ENCODE results near the gene JAG2.

JAG2 gene

GRCh38 chr14:105144026-105144665, 24.4 kb downstream of the JAG2 start:
- Histone ChIP-seq H3K4me3 (ENCODE audit: low read length) (no peak overlapping the region), H3K9me3 (ENCODE audit: insufficient read depth, low read depth, low read length) (no peaks in the 10 kb centered on the region), H3K36me3 (ENCODE audit: insufficient read depth, low read depth, low read length) (no peaks in the 10 kb centered on the region), H3K27me3 (ENCODE audit: insufficient read depth, low read length) (no peaks in the 10 kb centered on the region), H3K27ac (ENCODE audit: low read length) (no peak overlapping the region), H3K4me1 (ENCODE audit: insufficient read depth, low read length) (no peaks in the 10 kb centered on the region), H3K9ac (ENCODE audit: low read depth, low read length) (no peak overlapping the region)

- Histone ChIP-seq H3K27me3 (ENCODE audit: insufficient read depth, low read length) (no peaks in the 10 kb centered on the region), H3K9ac (ENCODE audit: low read depth, low read length) (no peak overlapping the region), H3K27ac (ENCODE audit: low read length) (no peak overlapping the region), H3K9me3 (ENCODE audit: insufficient read depth, low read depth, low read length) (no peaks in the 10 kb centered on the region), H3K36me3 (ENCODE audit: insufficient read depth, low read depth, low read length) (no peaks in the 10 kb centered on the region), H3K4me1 (ENCODE audit: insufficient read depth, low read length) (no peaks in the 10 kb centered on the region), H3K4me3 (ENCODE audit: low read length) (no peak overlapping the region)
These were observed 25.0 kb downstream of the JAG2 start for GRCh38 chr14:105143451-105144025.

- H3K27ac ChIP-seq (ENCODE audit: low read length), result no peak overlapping the region
- no peak overlapping the region for H3K4me3 ChIP-seq (ENCODE audit: low read length)
These were observed 25.7 kb downstream of the JAG2 start for GRCh38 chr14:105142651-105143450.

GRCh38 chr14:105141486-105142281, 26.9 kb downstream of the JAG2 start:
- no peaks in the 10 kb centered on the region for H3K36me3 ChIP-seq (ENCODE audit: insufficient read depth, low read depth, low read length)
- no peaks in the 10 kb centered on the region for H3K27me3 ChIP-seq (ENCODE audit: insufficient read depth, low read length)
- H3K4me1 ChIP-seq (ENCODE audit: insufficient read depth, low read length), result no peaks in the 10 kb centered on the region
- H3K27ac ChIP-seq (ENCODE audit: low read length), result no peak overlapping the region
- H3K9ac ChIP-seq (ENCODE audit: low read depth, low read length), result no peak overlapping the region
- no peaks in the 10 kb centered on the region for H3K9me3 ChIP-seq (ENCODE audit: insufficient read depth, low read depth, low read length)
- no peak overlapping the region for H3K4me3 ChIP-seq (ENCODE audit: low read length)

More at GRCh38 chr14:105142651-105143450, 25.7 kb downstream of the JAG2 start:
- Histone ChIP-seq H3K36me3 (ENCODE audit: insufficient read depth, low read depth, low read length) (no peaks in the 10 kb centered on the region), H3K4me1 (ENCODE audit: insufficient read depth, low read length) (no peaks in the 10 kb centered on the region), H3K9ac (ENCODE audit: low read depth, low read length) (no peak overlapping the region), H3K9me3 (ENCODE audit: insufficient read depth, low read depth, low read length) (no peaks in the 10 kb centered on the region), H3K27me3 (ENCODE audit: insufficient read depth, low read length) (no peaks in the 10 kb centered on the region)

GRCh38 chr14:105141026-105141425, 27.6 kb downstream of the JAG2 start:
- Histone ChIP-seq H3K27ac (ENCODE audit: low read length) (no peak overlapping the region), H3K9ac (ENCODE audit: low read depth, low read length) (no peak overlapping the region), H3K9me3 (ENCODE audit: insufficient read depth, low read depth, low read length) (no peaks in the 10 kb centered on the region), H3K27me3 (ENCODE audit: insufficient read depth, low read length) (no peaks in the 10 kb centered on the region), H3K4me1 (ENCODE audit: insufficient read depth, low read length) (no peaks in the 10 kb centered on the region), H3K4me3 (ENCODE audit: low read length) (no peak overlapping the region), H3K36me3 (ENCODE audit: insufficient read depth, low read depth, low read length) (no peaks in the 10 kb centered on the region)

- Histone ChIP-seq H3K9me3 (ENCODE audit: insufficient read depth, low read depth, low read length) (no peaks in the 10 kb centered on the region), H3K4me3 (ENCODE audit: low read length) (no peak overlapping the region), H3K4me1 (ENCODE audit: insufficient read depth, low read length) (no peaks in the 10 kb centered on the region), H3K27ac (ENCODE audit: low read length) (no peak overlapping the region), H3K9ac (ENCODE audit: low read depth, low read length) (no peak overlapping the region), H3K36me3 (ENCODE audit: insufficient read depth, low read depth, low read length) (no peaks in the 10 kb centered on the region), H3K27me3 (ENCODE audit: insufficient read depth, low read length) (no peaks in the 10 kb centered on the region)
These were observed 28.0 kb downstream of the JAG2 start for GRCh38 chr14:105140581-105140980.

- H3K27me3 ChIP-seq (ENCODE audit: insufficient read depth, low read length), result no peaks in the 10 kb centered on the region
- no peak overlapping the region for H3K9ac ChIP-seq (ENCODE audit: low read depth, low read length)
- no peak overlapping the region for H3K4me3 ChIP-seq (ENCODE audit: low read length)
- no peaks in the 10 kb centered on the region for H3K4me1 ChIP-seq (ENCODE audit: insufficient read depth, low read length)
- H3K9me3 ChIP-seq (ENCODE audit: insufficient read depth, low read depth, low read length), result no peaks in the 10 kb centered on the region
- H3K27ac ChIP-seq (ENCODE audit: low read length), result no peak overlapping the region
- no peaks in the 10 kb centered on the region for H3K36me3 ChIP-seq (ENCODE audit: insufficient read depth, low read depth, low read length)
These were observed 28.7 kb downstream of the JAG2 start for GRCh38 chr14:105139831-105140239.

- H3K9ac ChIP-seq (ENCODE audit: low read depth, low read length), result no peak overlapping the region
- H3K4me3 ChIP-seq (ENCODE audit: low read length), result no peak overlapping the region
- no peaks in the 10 kb centered on the region for H3K9me3 ChIP-seq (ENCODE audit: insufficient read depth, low read depth, low read length)
- H3K36me3 ChIP-seq (ENCODE audit: insufficient read depth, low read depth, low read length), result no peaks in the 10 kb centered on the region
- no peaks in the 10 kb centered on the region for H3K4me1 ChIP-seq (ENCODE audit: insufficient read depth, low read length)
- no peak overlapping the region for H3K27ac ChIP-seq (ENCODE audit: low read length)
- no peaks in the 10 kb centered on the region for H3K27me3 ChIP-seq (ENCODE audit: insufficient read depth, low read length)
These were observed 29.3 kb downstream of the JAG2 start for GRCh38 chr14:105139212-105139825.

GRCh38 chr14:105138551-105139111, 29.9 kb downstream of the JAG2 start:
- no peaks in the 10 kb centered on the region for H3K36me3 ChIP-seq (ENCODE audit: insufficient read depth, low read depth, low read length)

GRCh38 chr14:105138021-105138541, 30.5 kb downstream of the JAG2 start:
- Histone ChIP-seq H3K36me3 (ENCODE audit: insufficient read depth, low read depth, low read length) (no peaks in the 10 kb centered on the region), H3K9me3 (ENCODE audit: insufficient read depth, low read depth, low read length) (0 out of 2 replicates have a peak, but pooled peaks cover 3% of the 10 kb centered on the region), H3K4me1 (ENCODE audit: insufficient read depth, low read length) (no peaks in the 10 kb centered on the region), H3K27me3 (ENCODE audit: insufficient read depth, low read length) (no peaks in the 10 kb centered on the region), H3K27ac (ENCODE audit: low read length) (no peak overlapping the region), H3K9ac (ENCODE audit: low read depth, low read length) (no peak overlapping the region), H3K4me3 (ENCODE audit: low read length) (no peak overlapping the region)

More at GRCh38 chr14:105138551-105139111, 29.9 kb downstream of the JAG2 start:
- Histone ChIP-seq H3K27ac (ENCODE audit: low read length) (no peak overlapping the region), H3K9ac (ENCODE audit: low read depth, low read length) (no peak overlapping the region), H3K27me3 (ENCODE audit: insufficient read depth, low read length) (no peaks in the 10 kb centered on the region), H3K9me3 (ENCODE audit: insufficient read depth, low read depth, low read length) (no peaks in the 10 kb centered on the region), H3K4me3 (ENCODE audit: low read length) (no peak overlapping the region), H3K4me1 (ENCODE audit: insufficient read depth, low read length) (no peaks in the 10 kb centered on the region)
